Pancreas (tissue), 10 donors: Measurements from ENCODE around the gene NF1. TPM values are rescaled to one million over a fixed set of nuclear protein-coding genes. Genes with fewer than 3 reads are reported as not detected.

Experiments
- ATAC-seq, 4 donors: fragments of 200-7000 bp; cut with Tn5 transposase; one replicate each; pipeline versions ENCODE4 v1.8.0 to v1.9.1; 2020; ENCODE audit warnings: mild to moderate bottlenecking in 4 of 4, moderate library complexity in 4 of 4
- DNase-seq, 6 donors: peaks; one replicate each; pipeline ENCODE4 v3.0.0-alpha.2; 2020
- FAIRE-seq: peaks from 2 replicates; lab custom pipeline; 2012; peaks lifted over from hg19 to GRCh38; lab: Jason Lieb, UNC
- H3K27ac ChIP-seq, 4 donors: fragments of 200-600 bp; sonication (generic); 1 replicate in 3 of 4; 2 replicates in 1 of 4; pipeline versions ENCODE4 v1.5.0 to v1.8.0; 2020
- H3K27me3 ChIP-seq, 4 donors: fragments of 200-600 bp; one replicate each; pipeline ENCODE4 v1.8.0; 2021
- H3K36me3 ChIP-seq, 3 donors: fragments of 200-600 bp; sonication (generic) in 1 of 3; one replicate each; pipeline versions ENCODE4 v1.5.0 to v1.8.0; 2020 to 2021
- H3K4me1 ChIP-seq, 3 donors: fragments of 200-600 bp; one replicate each; pipeline ENCODE4 v1.8.0; 2021
- H3K4me3 ChIP-seq, 4 donors: fragments of 200-600 bp; sonication (generic) in 2 of 4; one replicate each; pipeline versions ENCODE4 v1.5.0 to v1.8.0; 2020 to 2021
- H3K9me3 ChIP-seq, 4 donors: fragments of 200-600 bp; one replicate each; pipeline ENCODE4 v1.8.0; 2021
- WGBS, 2 donors: extraction: QIAGEN DNeasy Blood & Tissue Kit; methylation state at CpG; one replicate each; pipeline ENCODE4 v1.1.7; 2013; 5-methylcytosine and 5-hydroxymethylcytosine counted together
- intact Hi-C, 3 donors: fragments of 100-400 bp; cut with DNase I; formaldehyde crosslinking; loops; one replicate each; pipeline versions ENCODE4 v1.11.1 to v1.14.2; 2022
- polyA plus RNA-seq, 2 donors: library from polyadenylated mRNA; stranded (reverse); fragments of 200-250 nt; gene quantifications; one replicate each; pipeline ENCODE4 v1.2.3, GENCODE V29; 2013
- total RNA-seq, 6 donors: library from RNA; stranded (reverse); fragmentation: NEBNext Ultra II Directional in 4 of 6; extraction: Animal tissue kit (Norgen Biotek cat#: 25700) in 4 of 6; gene quantifications; one replicate each; pipeline versions ENCODE4 v1.2.1 to v1.2.4, GENCODE V29; 2021 to 2023
- TF ChIP-seq, protein P1 (sequence below), 4 donors: fragments of 200-600 bp; sonication (generic) in 3 of 4; IDR thresholded peaks; one replicate each; pipeline versions ENCODE4 v1.5.0 to v1.8.0; 2021; ENCODE audit warnings: antibody characterized with exemption in 4 of 4
- donor health status: healthy with polysubstance abuse.
- donor health status: DM: no; HTN: no; CAD: no; lungs with moderate emphysema.
- donor health status: DM: no; HTN: no; CAD: no.
- donor health status: control.
- donor health status: control.
- donor health status: Bipolar disorder and iron deficiency.
- donor health status: DM: yes; HTN: yes; CAD: no.
- donor health status: DM: no; HTN: no; CAD: no.
- donor health status: DM: no; HTN: no; CAD: no.
- donor health status: DM: yes; HTN: yes; CAD: no.

The NF1 gene
- total and polyA plus RNA-seq, 8 donors, result 6.6 to 38.4 (median 27.8) TPM

DNA sequence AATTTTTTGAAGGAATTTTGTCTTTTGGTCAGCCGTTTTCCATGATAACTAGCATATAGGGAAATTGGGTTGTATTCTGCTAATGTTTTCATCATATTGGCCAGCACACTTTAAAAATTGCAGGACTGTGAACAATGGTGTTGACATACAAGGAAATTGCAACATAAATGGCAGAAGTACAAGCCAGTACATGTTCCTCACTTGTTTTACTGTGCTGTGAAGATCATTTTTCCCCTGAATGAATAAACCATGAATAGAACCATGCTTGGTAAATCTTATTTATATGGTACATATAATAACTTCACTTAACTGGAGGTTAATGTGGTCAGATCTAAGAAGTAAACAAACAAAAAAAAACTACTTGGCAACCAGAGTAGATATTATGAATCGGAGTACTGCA lies 179.5 kb downstream of the NF1 start:
- Histone ChIP-seq H3K9me3 (no peaks in the 10 kb centered on the region), H3K4me3 (no peak overlapping the region), H3K27ac (peak overlapping the region in 1 of 4 donors; percentile 10), H3K27me3 (no peaks in the 10 kb centered on the region), H3K4me1 (peaks cover 0 to 3% (median under 1%) of the 10 kb centered on the region in 3 donors), H3K36me3 (peaks cover 0 to 3% (median 0%) of the 10 kb centered on the region in 3 donors)
- FAIRE-seq (no peak), DNase-seq (no peak), ATAC-seq (peak in 3 of 4 donors; percentile 59 to 84 (median 65))
- TF ChIP-seq, protein P1, sequence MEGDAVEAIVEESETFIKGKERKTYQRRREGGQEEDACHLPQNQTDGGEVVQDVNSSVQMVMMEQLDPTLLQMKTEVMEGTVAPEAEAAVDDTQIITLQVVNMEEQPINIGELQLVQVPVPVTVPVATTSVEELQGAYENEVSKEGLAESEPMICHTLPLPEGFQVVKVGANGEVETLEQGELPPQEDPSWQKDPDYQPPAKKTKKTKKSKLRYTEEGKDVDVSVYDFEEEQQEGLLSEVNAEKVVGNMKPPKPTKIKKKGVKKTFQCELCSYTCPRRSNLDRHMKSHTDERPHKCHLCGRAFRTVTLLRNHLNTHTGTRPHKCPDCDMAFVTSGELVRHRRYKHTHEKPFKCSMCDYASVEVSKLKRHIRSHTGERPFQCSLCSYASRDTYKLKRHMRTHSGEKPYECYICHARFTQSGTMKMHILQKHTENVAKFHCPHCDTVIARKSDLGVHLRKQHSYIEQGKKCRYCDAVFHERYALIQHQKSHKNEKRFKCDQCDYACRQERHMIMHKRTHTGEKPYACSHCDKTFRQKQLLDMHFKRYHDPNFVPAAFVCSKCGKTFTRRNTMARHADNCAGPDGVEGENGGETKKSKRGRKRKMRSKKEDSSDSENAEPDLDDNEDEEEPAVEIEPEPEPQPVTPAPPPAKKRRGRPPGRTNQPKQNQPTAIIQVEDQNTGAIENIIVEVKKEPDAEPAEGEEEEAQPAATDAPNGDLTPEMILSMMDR (IDR thresholded peaks at IDR 0.05), result no peak
- 81 to 84% methylated on average over 2 of the region's 2 CpGs for WGBS, 2 donors
- intact Hi-C loops, result no loop called here

- H3K27ac ChIP-seq, result no peak overlapping the region
- 85 to 96% methylated on average over 1 of the region's 1 CpG for WGBS, 2 donors
- intact Hi-C loops, result no loop called here
- ATAC-seq (no peak), FAIRE-seq (no peak), DNase-seq (no peak)
- no peaks in the 10 kb centered on the region for H3K9me3 ChIP-seq
- no peaks in the 10 kb centered on the region for H3K27me3 ChIP-seq
- TF ChIP-seq, protein P1 (IDR thresholded peaks at IDR 0.05), result no peak
- no peak overlapping the region for H3K4me3 ChIP-seq
- H3K4me1 ChIP-seq, result peaks cover 0 to 3% (median 0%) of the 10 kb centered on the region in 3 donors
- peaks cover 0 to 3% (median 0%) of the 10 kb centered on the region in 3 donors for H3K36me3 ChIP-seq
Measured at GRCh38 chr17:31275116-31275515, 180.3 kb downstream of the NF1 start.

- H3K4me3 ChIP-seq, result no peak overlapping the region
- intact Hi-C loops, result no loop called here
- no peak overlapping the region for H3K27ac ChIP-seq
- DNase-seq (no peak), FAIRE-seq (no peak), ATAC-seq (no peak)
- no peaks in the 10 kb centered on the region for H3K36me3 ChIP-seq
- WGBS, 2 donors, result 95 to 98% methylated on average over 2 of the region's 2 CpGs
- no peaks in the 10 kb centered on the region for H3K9me3 ChIP-seq
- H3K27me3 ChIP-seq, result no peaks in the 10 kb centered on the region
- TF ChIP-seq, protein P1 (IDR thresholded peaks at IDR 0.05), result no peak
- no peaks in the 10 kb centered on the region for H3K4me1 ChIP-seq
Measured at GRCh38 chr17:31279401-31279800, 184.6 kb downstream of the NF1 start.

DNA sequence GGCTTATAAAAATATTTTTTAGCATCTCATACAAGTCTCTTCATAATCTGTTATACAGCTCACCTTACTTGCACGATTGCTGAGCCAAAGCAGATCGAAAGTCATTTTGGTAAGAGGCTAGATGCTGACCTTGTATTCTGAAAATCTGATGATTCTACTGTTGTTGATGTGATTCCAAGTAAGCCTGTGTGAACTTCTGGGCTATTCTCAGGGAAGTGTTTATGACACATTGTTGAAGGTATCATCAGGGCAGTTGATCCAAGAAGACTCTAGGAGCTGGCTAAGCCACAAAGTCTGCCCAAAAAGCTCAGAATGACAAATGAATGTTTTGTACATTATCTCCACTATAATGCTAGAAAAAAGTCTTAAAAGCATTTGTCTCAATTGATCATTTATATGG lies 186.3 kb downstream of the NF1 start:
- WGBS, 2 donors, result 94 to 96% methylated on average over 2 of the region's 2 CpGs
- intact Hi-C loops, result no loop called here

DNA sequence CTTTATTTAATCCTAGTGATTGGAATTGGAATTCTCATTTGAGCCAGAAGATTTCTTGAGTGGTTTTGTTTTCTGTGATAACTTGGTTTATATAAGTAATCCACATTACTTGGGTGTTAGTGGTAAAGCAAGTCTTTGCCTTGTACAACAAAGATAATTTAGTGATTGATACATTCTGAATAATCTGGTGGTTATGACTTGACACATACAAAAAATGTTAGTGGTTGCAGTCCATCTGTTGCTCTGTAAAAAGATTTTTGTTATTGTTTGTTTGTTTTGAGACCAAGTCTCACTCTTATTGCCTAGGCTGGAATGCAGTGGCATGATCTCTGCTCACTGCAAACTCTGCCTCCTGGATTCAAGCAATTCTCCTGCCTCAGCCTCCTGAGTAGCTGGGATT lies 189.1 kb downstream of the NF1 start:
- no peak for FAIRE-seq
- no peak for DNase-seq
- TF ChIP-seq, protein P1 (IDR thresholded peaks at IDR 0.05), result no peak

More for the DNA sequence above, 186.3 kb downstream of the NF1 start:
- Histone ChIP-seq H3K4me1 (no peaks in the 10 kb centered on the region), H3K36me3 (no peaks in the 10 kb centered on the region), H3K27me3 (no peaks in the 10 kb centered on the region), H3K27ac (no peak overlapping the region), H3K4me3 (no peak overlapping the region), H3K9me3 (no peaks in the 10 kb centered on the region)
- DNase-seq, result no peak
- FAIRE-seq, result no peak
- TF ChIP-seq, protein P1 (IDR thresholded peaks at IDR 0.05), result no peak
- no peak for ATAC-seq

More for the DNA sequence above, 189.1 kb downstream of the NF1 start:
- H3K27ac ChIP-seq, result no peak overlapping the region
- no peaks in the 10 kb centered on the region for H3K36me3 ChIP-seq
- intact Hi-C loops, result no loop called here
- no peaks in the 10 kb centered on the region for H3K27me3 ChIP-seq
- H3K4me3 ChIP-seq, result no peak overlapping the region
- no peaks in the 10 kb centered on the region for H3K9me3 ChIP-seq
- no peak for ATAC-seq
- H3K4me1 ChIP-seq, result no peaks in the 10 kb centered on the region
